ENCODE results near the gene SHROOM3.

The SHROOM3 gene

DNA sequence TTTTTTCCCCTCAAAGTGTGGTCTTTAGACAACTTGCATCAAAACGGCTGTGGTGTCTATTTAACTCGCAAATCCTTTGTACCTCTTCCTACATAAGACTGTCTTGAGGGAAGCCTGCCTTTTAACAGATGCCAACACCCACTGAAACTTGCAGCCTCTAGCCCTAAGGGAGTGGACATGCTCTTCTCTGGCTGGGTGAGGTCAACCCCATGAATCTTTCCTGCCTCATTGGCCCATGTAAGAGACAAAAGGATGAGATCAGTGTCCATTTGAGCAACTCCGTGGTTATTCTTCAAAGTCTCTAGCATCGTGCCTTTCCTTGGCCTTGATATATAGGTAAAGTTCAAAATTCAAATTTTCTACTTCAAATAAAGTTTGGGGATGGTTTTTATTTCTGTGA lies 134.7 kb downstream of the SHROOM3 start:
- DNase-seq (ENCODE audit: low spot score) = no peak

GRCh38 chr4:76570141-76570973 lies 135.3 kb downstream of the SHROOM3 start:
- no peak for DNase-seq (ENCODE audit: low spot score)

GRCh38 chr4:76571274-76571673 lies 136.2 kb downstream of the SHROOM3 start:
- no peak for DNase-seq (ENCODE audit: low spot score)

- DNase-seq (ENCODE audit: low spot score) = no peak
Measured at GRCh38 chr4:76572224-76572623, 137.2 kb downstream of the SHROOM3 start.

DNA sequence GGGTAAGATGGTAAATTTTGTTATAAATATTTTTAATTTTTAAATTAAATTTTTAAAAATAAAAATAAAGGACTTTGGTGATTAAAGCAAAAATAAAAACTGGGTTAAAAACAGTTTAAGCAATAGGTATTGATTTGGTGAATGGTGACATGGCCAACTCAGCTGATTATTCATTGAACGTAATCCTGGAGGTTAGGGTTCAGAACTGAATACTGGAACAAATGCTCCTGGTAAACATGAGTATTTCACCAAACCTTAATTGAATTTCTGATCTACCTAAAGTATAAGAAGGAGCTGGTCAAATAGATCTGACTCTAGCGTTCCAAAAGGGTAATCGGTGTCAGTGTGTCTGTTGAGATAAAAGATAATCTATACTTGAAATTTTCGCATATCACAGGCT lies 141.8 kb downstream of the SHROOM3 start:
- DNase-seq (ENCODE audit: low spot score) = no peak

DNA sequence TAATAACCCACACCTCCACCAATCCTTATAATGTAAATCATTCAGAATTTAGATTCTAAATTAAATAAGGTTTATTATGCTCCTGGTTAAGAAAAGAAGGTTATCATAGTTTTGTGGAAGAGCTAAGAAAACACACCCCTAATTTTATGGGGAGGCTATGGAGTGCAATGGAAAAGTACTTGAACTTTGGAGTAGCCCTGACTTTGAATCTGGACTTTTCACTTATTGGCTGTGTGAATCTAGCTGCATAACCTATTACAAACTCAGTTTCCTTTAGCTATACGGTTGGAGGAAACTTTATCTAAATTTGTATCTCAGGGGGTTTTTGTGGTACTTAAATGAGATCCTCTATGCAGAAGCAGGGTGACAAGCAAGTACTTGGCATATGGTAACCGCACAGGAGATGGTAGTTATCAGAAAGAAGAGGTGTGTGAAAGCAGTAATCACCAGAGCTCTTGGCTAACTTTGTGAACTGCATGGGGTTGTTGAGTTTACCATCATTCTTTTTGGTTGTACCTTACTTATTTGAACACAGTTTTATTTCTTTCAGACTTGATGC lies 143.1 kb downstream of the SHROOM3 start:
- no peak for DNase-seq (ENCODE audit: low spot score)

- no peak for DNase-seq (ENCODE audit: low spot score)
Measured at GRCh38 chr4:76579596-76580375, 144.8 kb downstream of the SHROOM3 start.

DNA sequence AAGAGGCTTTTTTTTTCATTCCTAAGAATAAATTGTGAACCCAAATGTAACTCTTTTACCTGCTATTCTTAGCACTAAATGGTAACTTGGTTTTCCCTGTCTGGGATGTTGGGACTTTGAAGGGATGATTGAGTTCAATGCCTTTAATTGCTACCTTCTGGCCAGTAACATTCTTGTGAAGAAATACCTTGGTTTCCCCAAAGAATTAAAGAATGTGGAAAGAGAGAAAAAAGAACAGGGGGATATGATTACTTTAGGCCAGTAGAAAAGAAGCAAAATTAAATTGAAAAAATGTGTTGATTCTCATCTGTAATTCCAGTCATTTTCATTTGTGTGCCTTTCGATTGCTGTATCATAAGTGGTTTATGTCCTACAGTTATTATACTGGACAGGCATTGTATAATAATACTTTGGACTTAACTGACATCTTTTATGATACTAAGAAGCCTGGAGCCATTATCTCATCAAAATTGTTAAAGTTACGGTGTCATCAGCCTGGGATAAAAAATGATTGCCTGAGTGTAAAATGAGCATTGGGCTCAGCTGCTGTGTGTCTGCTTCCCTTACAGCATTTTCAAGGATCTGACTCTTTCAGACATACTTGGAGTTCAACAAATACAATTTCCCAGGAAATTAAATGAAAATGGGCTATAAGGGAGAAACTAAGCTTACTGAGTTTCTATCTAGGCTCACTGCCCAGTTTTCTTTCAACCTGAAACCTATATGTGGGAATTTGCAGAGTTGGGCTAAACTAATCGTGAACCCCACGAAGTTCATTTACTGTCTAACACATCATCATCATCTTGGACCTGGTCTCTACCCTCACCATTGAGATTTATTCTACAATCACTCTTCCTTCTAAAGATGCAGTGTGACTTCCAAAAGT lies 146.3 kb downstream of the SHROOM3 start:
- no peak for DNase-seq (ENCODE audit: low spot score)

DNA sequence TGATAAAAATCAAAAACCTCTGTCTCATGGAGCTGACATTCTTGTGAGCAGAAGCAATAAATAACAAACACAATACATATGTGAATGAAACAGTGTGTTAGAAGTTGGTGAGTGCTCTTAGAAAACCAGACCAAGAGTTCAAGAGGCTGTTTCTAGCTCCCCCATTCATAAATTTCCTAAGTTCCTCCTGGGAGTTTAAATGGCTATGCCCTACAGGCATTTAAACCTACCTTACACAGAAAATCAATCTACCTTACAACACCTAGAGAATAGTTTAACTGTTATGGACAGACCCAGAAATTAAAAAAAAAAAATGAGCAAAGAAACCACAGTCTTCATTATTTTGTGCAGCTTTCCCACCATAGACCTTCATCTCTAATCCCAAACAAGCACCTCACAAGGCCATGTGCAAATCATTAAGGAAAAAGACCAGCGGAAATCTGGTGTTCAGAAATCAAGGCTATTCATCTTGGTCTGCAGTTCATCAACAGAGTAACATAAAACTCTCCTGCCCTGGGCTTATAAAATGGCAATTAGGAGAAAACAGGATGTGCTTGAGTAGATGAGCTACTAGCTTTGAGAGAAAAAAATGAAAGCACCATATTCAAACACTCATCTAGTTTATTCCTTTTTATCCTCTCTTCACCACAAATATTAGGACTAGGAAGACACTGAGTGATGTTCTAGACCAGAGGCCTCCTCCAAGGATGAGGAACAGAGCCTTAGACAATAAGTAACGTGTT lies 147.2 kb downstream of the SHROOM3 start:
- no peak for DNase-seq (ENCODE audit: low spot score)

GRCh38 chr4:76582817-76583087 lies 147.7 kb downstream of the SHROOM3 start:
- no peak for DNase-seq (ENCODE audit: low spot score)

GRCh38 chr4:76584241-76585152 lies 149.5 kb downstream of the SHROOM3 start:
- DNase-seq (ENCODE audit: low spot score) = no peak

- no peak for DNase-seq (ENCODE audit: low spot score)
Measured at GRCh38 chr4:76585272-76585671, 150.2 kb downstream of the SHROOM3 start.

DNA sequence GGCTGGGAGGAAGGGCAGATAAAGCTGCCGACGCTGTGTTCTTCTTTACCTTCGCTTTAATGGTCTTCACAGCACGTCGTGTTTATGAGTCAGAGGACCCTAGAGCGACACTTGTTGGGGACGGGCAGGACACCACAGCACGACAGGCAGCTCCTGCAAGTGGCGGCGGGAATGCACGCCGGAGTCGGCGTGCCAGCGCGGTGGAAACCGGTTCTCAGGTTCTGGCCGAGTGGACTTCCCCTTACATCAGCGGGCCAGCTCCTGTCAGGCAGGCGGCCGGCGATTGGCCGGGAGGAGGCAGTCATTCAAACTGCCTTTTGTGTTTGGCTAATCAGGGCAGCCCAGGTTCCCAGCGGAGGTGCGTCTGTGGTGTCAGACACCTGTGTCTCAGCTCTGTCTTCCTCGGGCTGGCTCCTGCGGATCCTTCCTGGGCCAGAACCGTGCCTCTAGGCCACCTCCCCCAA lies 150.9 kb downstream of the SHROOM3 start:
- no peak for DNase-seq (ENCODE audit: low spot score)

GRCh38 chr4:76588274-76588673 lies 153.2 kb downstream of the SHROOM3 start:
- DNase-seq (ENCODE audit: low spot score) = no peak

GRCh38 chr4:76589402-76589801 lies 154.4 kb downstream of the SHROOM3 start:
- DNase-seq (ENCODE audit: low spot score) = peak; percentile 31

GRCh38 chr4:76589872-76590797 lies 155.1 kb downstream of the SHROOM3 start:
- DNase-seq (ENCODE audit: low spot score) = peak; percentile 55

GRCh38 chr4:76590798-76591281 lies 155.8 kb downstream of the SHROOM3 start:
- no peak for DNase-seq (ENCODE audit: low spot score)

DNA sequence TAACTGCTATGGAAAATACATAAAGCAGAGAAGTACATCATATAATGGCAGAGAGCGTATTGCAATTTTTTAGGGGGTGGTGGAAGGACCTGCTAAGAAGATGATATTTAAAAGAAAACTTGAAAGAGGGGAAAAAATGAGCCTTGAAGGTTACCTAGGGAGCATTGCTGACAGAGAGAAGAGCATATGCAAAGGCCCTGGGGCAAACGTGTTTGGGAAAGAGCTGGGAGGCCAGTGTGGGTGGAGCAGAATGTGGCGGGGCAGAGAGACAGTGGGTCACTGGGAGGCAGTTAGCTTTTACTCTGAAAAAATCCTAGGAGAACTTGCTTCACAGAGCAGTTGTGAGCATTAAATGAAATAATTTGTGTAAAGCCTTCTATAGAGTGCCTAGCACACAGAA lies 157.0 kb downstream of the SHROOM3 start:
- no peak for DNase-seq (ENCODE audit: low spot score)

GRCh38 chr4:76592460-76592859 lies 157.4 kb downstream of the SHROOM3 start:
- no peak for DNase-seq (ENCODE audit: low spot score)

Measured in HuH-7.5 (cell line).